Naive thymus-derived CD4-positive, alpha-beta T cell (primary cell): Measurements from ENCODE around the gene DAZL. TPM values are rescaled to one million over a fixed set of nuclear protein-coding genes. Genes with fewer than 3 reads are reported as not detected.

Experiments used
- ATAC-seq: fragments of 150-1000 bp; cut with Tn5 transposase; 2 replicates; pipeline ENCODE4 v1.10.0; 2021; ENCODE audit warnings: mild to moderate bottlenecking, moderate library complexity
- CTCF ChIA-PET: fragments of 350-600 bp; sonication (Branson Sonifier 250); formaldehyde crosslinking; loops from one replicate; lab custom pipeline; 2021; ENCODE audit warnings: antibody characterized with exemption; lab: Charles Lee
- POLR2A ChIA-PET: fragments of 350-600 bp; sonication (Branson Sonifier 250); formaldehyde crosslinking; loops from one replicate; lab custom pipeline; 2021; ENCODE audit warnings: antibody characterized with exemption, inconsistent platforms; lab: Charles Lee
- DNase-seq, 9 donors: peaks; one replicate each; pipeline versions ENCODE4 v3.0.0 to v3.0.0-alpha.2; 2020 to 2022; ENCODE audit warnings: mixed read lengths in 1 of 9
- H3K27ac ChIP-seq: one replicate; pipeline ENCODE4 v1.7.0; 2013; ENCODE audit warnings: mild to moderate bottlenecking, low read depth, low read length, moderate library complexity
- H3K27me3 ChIP-seq, 2 donors: one replicate each; pipeline ENCODE4 v1.7.0; 2013; ENCODE audit warnings: low read length in 2 of 2, mild to moderate bottlenecking in 2 of 2, moderate library complexity in 2 of 2; ENCODE audit not compliant: control insufficient read depth in 2 of 2, insufficient read depth in 2 of 2
- H3K36me3 ChIP-seq, 3 experiments: 1 replicate in 2 of 3; 2 replicates in 1 of 3; pipeline ENCODE4 v1.7.0; 2013; ENCODE audit warnings: low read length in 3 of 3, mild to moderate bottlenecking in 3 of 3, moderate library complexity in 1 of 3; ENCODE audit not compliant: insufficient read depth in 3 of 3, control insufficient read depth in 2 of 3
- H3K4me1 ChIP-seq, 2 donors: one replicate each; pipeline ENCODE4 v1.7.0; 2013; ENCODE audit warnings: low read length in 2 of 2, mild to moderate bottlenecking in 2 of 2, moderate library complexity in 1 of 2; ENCODE audit not compliant: control insufficient read depth in 2 of 2, insufficient read depth in 2 of 2
- H3K4me3 ChIP-seq: 2 replicates; pipeline ENCODE4 v1.7.0; 2013; ENCODE audit warnings: mild to moderate bottlenecking, low read length
- H3K9me3 ChIP-seq, 3 experiments: 1 replicate in 2 of 3; 2 replicates in 1 of 3; pipeline ENCODE4 v1.7.0; 2013; ENCODE audit warnings: low read length in 3 of 3; ENCODE audit not compliant: control insufficient read depth in 2 of 3
- H3K27ac Mint-ChIP-seq, 9 donors: one replicate each; pipeline ENCODE4 v1.8.0; 2020 to 2022; ENCODE audit warnings: mixed read lengths in 9 of 9, mild to moderate bottlenecking in 8 of 9, moderate library complexity in 5 of 9, inconsistent platforms in 2 of 9
- H3K27me3 Mint-ChIP-seq, 5 donors: one replicate each; pipeline ENCODE4 v1.8.0; 2021 to 2022; ENCODE audit warnings: mixed read lengths in 5 of 5, mild to moderate bottlenecking in 1 of 5
- H3K36me3 Mint-ChIP-seq, 5 donors: one replicate each; pipeline ENCODE4 v1.8.0; 2020 to 2022; ENCODE audit warnings: mixed read lengths in 5 of 5, mild to moderate bottlenecking in 3 of 5, inconsistent platforms in 1 of 5
- H3K4me1 Mint-ChIP-seq, 7 donors: one replicate each; pipeline ENCODE4 v1.8.0; 2020 to 2022; ENCODE audit warnings: mixed read lengths in 7 of 7, mild to moderate bottlenecking in 3 of 7, inconsistent platforms in 1 of 7
- H3K4me3 Mint-ChIP-seq, 10 donors: one replicate each; pipeline ENCODE4 v1.8.0; 2020 to 2022; ENCODE audit warnings: mild to moderate bottlenecking in 10 of 10, mixed read lengths in 10 of 10, moderate library complexity in 6 of 10, inconsistent platforms in 2 of 10
- H3K9me3 Mint-ChIP-seq, 11 donors: one replicate each; pipeline ENCODE4 v1.8.0; 2020 to 2022; ENCODE audit warnings: mixed read lengths in 11 of 11, mild to moderate bottlenecking in 4 of 11, inconsistent platforms in 1 of 11, moderate library complexity in 1 of 11
- intact Hi-C, 2 donors: fragments of 100-400 bp; cut with micrococcal nuclease; formaldehyde crosslinking; loops; one replicate each; pipeline ENCODE4 v1.15.1; 2023
- polyA plus RNA-seq, 2 donors: library from polyadenylated mRNA; unstranded; fragments of 300-500 nt; fragmentation: Illumina TruSeq; gene quantifications; one replicate each; pipeline ENCODE4 v1.2.3, GENCODE V29; 2021
- total RNA-seq, 6 experiments: library from RNA in 5 of 6; stranded (reverse) in 5 of 6; gene quantifications; 1 replicate in 5 of 6; 2 replicates in 1 of 6; pipeline ENCODE4 v1.2.3 and lab custom pipeline; 2021 to 2026

Gene DAZL
- total and polyA plus RNA-seq, 7 experiments from 2014 or later: not detected

GRCh38 chr3:16545413-16546185 is 59.6 kb downstream of the DAZL start:
- no peaks in the 10 kb centered on the region for H3K9me3 ChIP-seq
- H3K4me1 ChIP-seq: peaks cover 0 to 3% of the 10 kb centered on the region in 2 donors
- no peaks in the 10 kb centered on the region for H3K36me3 ChIP-seq
- CTCF ChIA-PET: no interaction called here
- H3K27me3 Mint-ChIP-seq: peaks cover 0 to 12% (median 0%) of the 10 kb centered on the region in 5 donors
- H3K4me3 Mint-ChIP-seq: no peak overlapping the region
- H3K27me3 ChIP-seq: no peaks in the 10 kb centered on the region
- H3K36me3 Mint-ChIP-seq: no peaks in the 10 kb centered on the region
- no peak overlapping the region for H3K27ac Mint-ChIP-seq
- H3K9me3 Mint-ChIP-seq: peaks cover 0 to 3% (median 0%) of the 10 kb centered on the region in 11 donors
- ATAC-seq (no peak), DNase-seq (no peak)
- H3K4me1 Mint-ChIP-seq: peaks cover 0 to 28% (median 2%) of the 10 kb centered on the region in 7 donors
- POLR2A ChIA-PET: no interaction called here
- intact Hi-C loops: no loop called here
- H3K4me3 ChIP-seq: no peak overlapping the region
- no peak overlapping the region for H3K27ac ChIP-seq

GRCh38 chr3:16543242-16543864 is 61.9 kb downstream of the DAZL start:
- H3K4me3 Mint-ChIP-seq: no peak overlapping the region
- Histone ChIP-seq H3K36me3 (no peaks in the 10 kb centered on the region), H3K27me3 (peaks cover 0 to 1% of the 10 kb centered on the region in 2 donors), H3K4me1 (no peaks in the 10 kb centered on the region), H3K27ac (no peak overlapping the region), H3K4me3 (no peak overlapping the region), H3K9me3 (no peaks in the 10 kb centered on the region)
- POLR2A ChIA-PET: no interaction called here
- no peak for DNase-seq
- H3K9me3 Mint-ChIP-seq: peaks cover 0 to 3% (median 0%) of the 10 kb centered on the region in 11 donors
- H3K27me3 Mint-ChIP-seq: peaks cover 0 to 23% (median 4%) of the 10 kb centered on the region in 5 donors
- H3K27ac Mint-ChIP-seq: no peak overlapping the region
- ATAC-seq: no peak
- intact Hi-C loops: no loop called here
- H3K36me3 Mint-ChIP-seq: no peaks in the 10 kb centered on the region
- peaks cover 0 to 27% (median 0%) of the 10 kb centered on the region in 7 donors for H3K4me1 Mint-ChIP-seq
- CTCF ChIA-PET: no interaction called here

- ChIA-PET POLR2A (no interaction called here), CTCF (no interaction called here)
- no peaks in the 10 kb centered on the region for H3K36me3 ChIP-seq
- intact Hi-C loops: no loop called here
- no peaks in the 10 kb centered on the region for H3K9me3 ChIP-seq
- peaks cover 0 to 2% (median 0%) of the 10 kb centered on the region in 7 donors for H3K4me1 Mint-ChIP-seq
- no peak overlapping the region for H3K4me3 ChIP-seq
- peaks cover 0 to 52% (median 4%) of the 10 kb centered on the region in 5 donors for H3K27me3 Mint-ChIP-seq
- no peak overlapping the region for H3K27ac ChIP-seq
- H3K9me3 Mint-ChIP-seq: peaks cover 0 to 2% (median 0%) of the 10 kb centered on the region in 11 donors
- H3K27ac Mint-ChIP-seq: peak overlapping the region in 1 of 9 donors; percentile 74
- H3K27me3 ChIP-seq: peaks cover 0 to 3% of the 10 kb centered on the region in 2 donors
- no peak overlapping the region for H3K4me3 Mint-ChIP-seq
- no peak for DNase-seq
- no peaks in the 10 kb centered on the region for H3K4me1 ChIP-seq
- no peak for ATAC-seq
- no peaks in the 10 kb centered on the region for H3K36me3 Mint-ChIP-seq
Observed at GRCh38 chr3:16538507-16538906, 66.7 kb downstream of the DAZL start.

- H3K27me3 Mint-ChIP-seq: peaks cover 0 to 58% (median 4%) of the 10 kb centered on the region in 5 donors
- H3K36me3 Mint-ChIP-seq: no peaks in the 10 kb centered on the region
- ATAC-seq (no peak), DNase-seq (no peak)
- Histone ChIP-seq H3K36me3 (no peaks in the 10 kb centered on the region), H3K4me3 (no peak overlapping the region), H3K27me3 (peaks cover 0 to 3% of the 10 kb centered on the region in 2 donors), H3K9me3 (no peaks in the 10 kb centered on the region), H3K4me1 (no peaks in the 10 kb centered on the region), H3K27ac (no peak overlapping the region)
- H3K9me3 Mint-ChIP-seq: peaks cover 0 to 2% (median 0%) of the 10 kb centered on the region in 11 donors
- no peaks in the 10 kb centered on the region for H3K4me1 Mint-ChIP-seq
- ChIA-PET CTCF (interaction anchor here (0.6 kb wide), 1 partner anchor 216 kb away, joined by 3 read pairs; no protein-coding TSS in a partner anchor), POLR2A (interaction anchor here (0.5 to 1.2 kb wide), 2 partner anchors 125 to 177 kb away, joined by 3 read pairs; no protein-coding TSS in a partner anchor)
- no peak overlapping the region for H3K4me3 Mint-ChIP-seq
- H3K27ac Mint-ChIP-seq: peak overlapping the region in 1 of 9 donors; percentile 28
- intact Hi-C loops: no loop called here
Observed at GRCh38 chr3:16536996-16537395, 68.2 kb downstream of the DAZL start.

Other genes with a start within 250 kb of the DAZL start
- gene RFTN1, start 91.7 kb downstream of the DAZL start, total RNA-seq: 10 to 100 TPM; 51.1 to 68.8 (median 61.5) TPM
- gene RFTN1, start 91.7 kb downstream of the DAZL start, polyA plus RNA-seq: 10 to 100 TPM; 44.8 to 53.2 TPM